SK-N-SH (cell line): ENCODE measurements around the gene DCAF11. TPM values are rescaled to one million over a fixed set of nuclear protein-coding genes. Genes with fewer than 3 reads are reported as not detected.

Source experiments
- CTCF ChIA-PET: fragments of 300-600, 350-600 bp; formaldehyde crosslinking; extraction: SDS; loops from one replicate; lab custom pipeline; 2021; lab: Yijun Ruan, JAX
- POLR2A ChIA-PET: fragments of 350-600 bp; sonication (Branson Sonifier 250); formaldehyde crosslinking; extraction: SDS; loops from one replicate; lab custom pipeline; 2020; ENCODE audit warnings: antibody characterized with exemption, inconsistent platforms; lab: Yijun Ruan, JAX
- DNase-seq: peaks from one replicate; pipeline ENCODE4 v3.0.0; 2012
- H2AFZ ChIP-seq: fragments of 200-600 bp; sonication (generic); 2 replicates; pipeline ENCODE4 v1.8.1; 2016; ENCODE audit warnings: antibody characterized with exemption, mild to moderate bottlenecking, low read depth
- H3F3A ChIP-seq: fragments of 200-600 bp; sonication (generic); replicated peaks from 2 replicates; pipeline ENCODE3; 2016; ENCODE audit warnings: antibody characterized with exemption, mild to moderate bottlenecking; ENCODE audit not compliant: insufficient read depth
- H3K27ac ChIP-seq, 2 experiments: fragments of 200-500 bp in 1 of 2; fragments of 200-600 bp in 1 of 2; sonication (Bioruptor generic) in 1 of 2; sonication (generic), shearing (Covaris generic) in 1 of 2; 2 replicates each; pipeline versions ENCODE4 v1.5.1 to v1.6.1; 2014 to 2016; ENCODE audit warnings: low read depth in 2 of 2, inconsistent platforms in 1 of 2, low read length in 1 of 2, mild to moderate bottlenecking in 1 of 2, mixed read lengths in 1 of 2
- H3K27me3 ChIP-seq: fragments of 200-600 bp; sonication (generic), shearing (Covaris generic); 2 replicates; pipeline ENCODE4 v1.6.1; 2016; ENCODE audit warnings: mixed run types; ENCODE audit not compliant: insufficient read depth
- H3K36me3 ChIP-seq, 2 experiments: fragments of 200-500 bp in 1 of 2; fragments of 200-600 bp in 1 of 2; sonication (Bioruptor generic) in 1 of 2; sonication (generic) in 1 of 2; replicated peaks in 1 of 2; 2 replicates each; pipeline versions ENCODE3 to v1.5.1; 2014 to 2016; ENCODE audit warnings: low read length in 1 of 2, mild to moderate bottlenecking in 1 of 2; ENCODE audit not compliant: insufficient read depth in 2 of 2, control insufficient read depth in 1 of 2
- H3K4me1 ChIP-seq, 2 experiments: fragments of 200-500 bp in 1 of 2; fragments of 200-600 bp in 1 of 2; sonication (Bioruptor generic) in 1 of 2; sonication (generic), shearing (Covaris generic) in 1 of 2; 2 replicates each; pipeline versions ENCODE4 v1.5.1 to v1.6.1; 2014 to 2016; ENCODE audit warnings: low read depth in 1 of 2, low read length in 1 of 2, mixed run types in 1 of 2; ENCODE audit not compliant: insufficient read depth in 2 of 2, control insufficient read depth in 1 of 2
- H3K4me2 ChIP-seq: fragments of 200-600 bp; sonication (generic), shearing (Covaris generic); 2 replicates; pipeline ENCODE4 v1.6.1; 2017; ENCODE audit warnings: mixed run types
- H3K4me3 ChIP-seq, 2 experiments: fragments of 200-500 bp in 1 of 2; fragments of 200-600 bp in 1 of 2; sonication (Bioruptor generic) in 1 of 2; sonication (generic), shearing (Covaris generic) in 1 of 2; 2 replicates each; pipeline versions ENCODE4 v1.5.1 to v1.8.1; 2014 to 2016; ENCODE audit warnings: low read depth in 2 of 2, inconsistent platforms in 1 of 2, low read length in 1 of 2, mild to moderate bottlenecking in 1 of 2, mixed read lengths in 1 of 2, moderate library complexity in 1 of 2
- H3K79me2 ChIP-seq: fragments of 200-600 bp; sonication (generic); 2 replicates; pipeline ENCODE4 v1.8.1; 2017; ENCODE audit warnings: mild to moderate bottlenecking; ENCODE audit not compliant: insufficient read depth
- H3K9ac ChIP-seq: fragments of 200-600 bp; sonication (generic); 2 replicates; pipeline ENCODE4 v1.6.1; 2017; ENCODE audit warnings: mixed run types
- H3K9me2 ChIP-seq: fragments of 200-600 bp; sonication (generic); 2 replicates; pipeline ENCODE4 v1.6.1; 2017; ENCODE audit warnings: mixed run types
- H3K9me3 ChIP-seq: fragments of 200-600 bp; sonication (generic); 2 replicates; pipeline ENCODE4 v1.6.1; 2017; ENCODE audit warnings: mixed run types, mild to moderate bottlenecking, moderate library complexity
- H4K20me1 ChIP-seq: fragments of 200-600 bp; sonication (generic); 2 replicates; pipeline ENCODE4 v1.6.1; 2017; ENCODE audit warnings: mild to moderate bottlenecking, mixed run types; ENCODE audit not compliant: insufficient read depth
- ELF1 ChIP-seq: IDR thresholded peaks from 2 replicates; pipeline ENCODE4 v1.4.0; 2012
- EZH2phosphoT487 ChIP-seq: fragments of 200-600 bp; sonication (generic); IDR thresholded peaks from 2 replicates; pipeline ENCODE4 v1.6.1; 2017; ENCODE audit warnings: low read depth, mixed run types, mild to moderate bottlenecking, antibody characterized with exemption, moderate library complexity, borderline replicate concordance
- FOSL2 ChIP-seq: IDR thresholded peaks from 2 replicates; pipeline ENCODE4 v1.4.0; 2012; ENCODE audit warnings: low read depth, mild to moderate bottlenecking, moderate library complexity, borderline replicate concordance
- FOXJ3 ChIP-seq: sonication (generic); formaldehyde crosslinking; IDR thresholded peaks from 2 replicates; pipeline ENCODE4 v1.5.1; 2020; ENCODE audit warnings: mild to moderate bottlenecking, missing genetic modification reagents
- FOXM1 ChIP-seq: IDR thresholded peaks from 2 replicates; pipeline ENCODE4 v1.4.0; 2012; ENCODE audit warnings: low read depth, mild to moderate bottlenecking
- GABPA ChIP-seq: IDR thresholded peaks from 2 replicates; pipeline ENCODE4 v1.4.0; 2012; ENCODE audit warnings: low read depth, mild to moderate bottlenecking
- IRF3 ChIP-seq: fragments of 150-350 bp; IDR thresholded peaks from 2 replicates; pipeline ENCODE4 v1.6.1; 2016; ENCODE audit warnings: mild to moderate bottlenecking, low read depth, low read length
- MEF2A ChIP-seq: IDR thresholded peaks from 2 replicates; pipeline ENCODE4 v1.4.0; 2012; ENCODE audit warnings: low read depth, borderline replicate concordance
- NRF1 ChIP-seq: IDR thresholded peaks from 2 replicates; pipeline ENCODE4 v1.6.1; 2012; ENCODE audit warnings: low read depth, mild to moderate bottlenecking, low read length
- POLR2AphosphoS5 ChIP-seq: IDR thresholded peaks from 2 replicates; pipeline ENCODE4 v1.6.1; 2012; ENCODE audit warnings: low read depth, low read length
- RAD21 ChIP-seq: IDR thresholded peaks from 2 replicates; pipeline ENCODE4 v1.6.1; 2012; ENCODE audit warnings: mild to moderate bottlenecking, low read length
- RCOR1 ChIP-seq: fragments of 150-350 bp; IDR thresholded peaks from 2 replicates; pipeline ENCODE4 v1.6.1; 2017; ENCODE audit warnings: antibody characterized with exemption, low read length
- RFX5 ChIP-seq: IDR thresholded peaks from 2 replicates; pipeline ENCODE4 v1.6.1; 2012; ENCODE audit warnings: mild to moderate bottlenecking, improper control_type of control experiment, low read length
- SIN3A ChIP-seq: IDR thresholded peaks from 2 replicates; pipeline ENCODE4 v1.6.1; 2012; ENCODE audit warnings: low read depth, mild to moderate bottlenecking, low read length, moderate library complexity, borderline replicate concordance
- TEAD4 ChIP-seq: IDR thresholded peaks from 2 replicates; pipeline ENCODE4 v1.4.0; 2012; ENCODE audit warnings: mild to moderate bottlenecking, borderline replicate concordance; ENCODE audit not compliant: insufficient read depth
- USF1 ChIP-seq: IDR thresholded peaks from 2 replicates; pipeline ENCODE4 v1.4.0; 2012; ENCODE audit warnings: low read depth, borderline replicate concordance
- WGBS: methylation state at CpG from one replicate; pipeline ENCODE4 v1.1.6; 2017; ENCODE audit warnings: low lambda C conversion rate; 5-methylcytosine and 5-hydroxymethylcytosine counted together
- polyA plus RNA-seq, 3 experiments: library from polyadenylated mRNA; depleted of rRNA; stranded (reverse); fragments of >200 nt; gene quantifications; 2 replicates each; pipeline ENCODE4 v1.2.3, GENCODE V29; 2012
- TF ChIP-seq, protein P1 (sequence below): IDR thresholded peaks from 2 replicates; pipeline ENCODE4 v1.6.1; 2012; ENCODE audit warnings: mild to moderate bottlenecking, low read depth, low read length, moderate library complexity
- TF ChIP-seq, protein P2 (sequence below): fragments of 150-350 bp; IDR thresholded peaks from 2 replicates; pipeline ENCODE4 v1.6.1; 2017; ENCODE audit warnings: antibody characterized with exemption, low read length, low read depth, borderline replicate concordance
- TF ChIP-seq, protein P3 (sequence below): IDR thresholded peaks from 2 replicates; pipeline ENCODE4; 2012

Gene DCAF11
- polyA plus RNA-seq, 1 of the 3 experiments (the other 2 are of a cell fraction) = 34.6 TPM

DNA sequence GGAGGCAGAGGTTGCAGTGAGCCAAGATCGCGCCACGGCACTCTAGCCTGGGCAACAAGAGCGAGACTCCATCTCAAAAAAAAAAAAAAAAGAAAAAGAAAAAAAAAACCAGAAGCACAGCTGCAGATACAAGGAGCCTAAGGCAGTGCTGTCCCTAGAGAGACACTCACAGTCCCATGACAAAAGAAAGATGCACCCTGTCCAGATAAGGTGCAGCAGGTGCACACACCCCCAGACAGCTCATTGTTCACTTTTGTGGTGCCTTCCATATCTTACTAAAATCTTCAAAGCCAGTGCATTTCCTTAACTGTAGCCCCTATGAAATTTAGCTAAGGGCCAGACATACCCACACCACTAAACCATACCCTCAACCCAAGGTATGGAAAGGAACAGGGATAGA is 7.8 kb downstream of the DCAF11 start (continued):
- TF ChIP-seq, protein P1, sequence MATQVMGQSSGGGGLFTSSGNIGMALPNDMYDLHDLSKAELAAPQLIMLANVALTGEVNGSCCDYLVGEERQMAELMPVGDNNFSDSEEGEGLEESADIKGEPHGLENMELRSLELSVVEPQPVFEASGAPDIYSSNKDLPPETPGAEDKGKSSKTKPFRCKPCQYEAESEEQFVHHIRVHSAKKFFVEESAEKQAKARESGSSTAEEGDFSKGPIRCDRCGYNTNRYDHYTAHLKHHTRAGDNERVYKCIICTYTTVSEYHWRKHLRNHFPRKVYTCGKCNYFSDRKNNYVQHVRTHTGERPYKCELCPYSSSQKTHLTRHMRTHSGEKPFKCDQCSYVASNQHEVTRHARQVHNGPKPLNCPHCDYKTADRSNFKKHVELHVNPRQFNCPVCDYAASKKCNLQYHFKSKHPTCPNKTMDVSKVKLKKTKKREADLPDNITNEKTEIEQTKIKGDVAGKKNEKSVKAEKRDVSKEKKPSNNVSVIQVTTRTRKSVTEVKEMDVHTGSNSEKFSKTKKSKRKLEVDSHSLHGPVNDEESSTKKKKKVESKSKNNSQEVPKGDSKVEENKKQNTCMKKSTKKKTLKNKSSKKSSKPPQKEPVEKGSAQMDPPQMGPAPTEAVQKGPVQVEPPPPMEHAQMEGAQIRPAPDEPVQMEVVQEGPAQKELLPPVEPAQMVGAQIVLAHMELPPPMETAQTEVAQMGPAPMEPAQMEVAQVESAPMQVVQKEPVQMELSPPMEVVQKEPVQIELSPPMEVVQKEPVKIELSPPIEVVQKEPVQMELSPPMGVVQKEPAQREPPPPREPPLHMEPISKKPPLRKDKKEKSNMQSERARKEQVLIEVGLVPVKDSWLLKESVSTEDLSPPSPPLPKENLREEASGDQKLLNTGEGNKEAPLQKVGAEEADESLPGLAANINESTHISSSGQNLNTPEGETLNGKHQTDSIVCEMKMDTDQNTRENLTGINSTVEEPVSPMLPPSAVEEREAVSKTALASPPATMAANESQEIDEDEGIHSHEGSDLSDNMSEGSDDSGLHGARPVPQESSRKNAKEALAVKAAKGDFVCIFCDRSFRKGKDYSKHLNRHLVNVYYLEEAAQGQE = no peak
- TF ChIP-seq RCOR1 (no peak), FOXM1 (no peak), IRF3 (no peak), ELF1 (no peak), POLR2AphosphoS5 (no peak), SIN3A (no peak)

GRCh38 chr14:24122898-24123297 is 8.3 kb downstream of the DCAF11 start:
- 93% methylated on average over 5 of the region's 8 CpGs for WGBS
- Histone ChIP-seq H3K9me2 (no peaks in the 10 kb centered on the region), H3K4me2 (no peak overlapping the region), H3F3A (peaks cover 2% of the 10 kb centered on the region), H3K27me3 (no peaks in the 10 kb centered on the region), H3K9ac (no peak overlapping the region), H3K4me1 (no peaks in the 10 kb centered on the region), H3K79me2 (no peaks in the 10 kb centered on the region), H3K4me3 (no peak overlapping the region), H3K9me3 (no peaks in the 10 kb centered on the region), H3K27ac (no peak overlapping the region), H4K20me1 (no peaks in the 10 kb centered on the region), H2AFZ (no peak overlapping the region), H3K36me3 (peaks cover 11 to 35% of the 10 kb centered on the region in 2 experiments)
- no peak for DNase-seq
- POLR2A ChIA-PET = interaction anchor here (0.9 kb wide), 1 partner anchor 9 kb away, joined by 4 read pairs; the partner anchor contains the start of gene DCAF11
- CTCF ChIA-PET = interaction anchor here (1.3 to 2.0 kb wide), 2 partner anchors 14 to 32 kb away, joined by 3 to 5 read pairs; no protein-coding TSS in a partner anchor
- TF ChIP-seq GABPA = no peak
- TF ChIP-seq POLR2AphosphoS5 = no peak
- TF ChIP-seq SIN3A = no peak
- TF ChIP-seq MEF2A = no peak
- TF ChIP-seq NRF1 = no peak
- TF ChIP-seq RFX5 = no peak
- TF ChIP-seq USF1 = no peak
- TF ChIP-seq EZH2phosphoT487 = no peak
- TF ChIP-seq, protein P2, sequence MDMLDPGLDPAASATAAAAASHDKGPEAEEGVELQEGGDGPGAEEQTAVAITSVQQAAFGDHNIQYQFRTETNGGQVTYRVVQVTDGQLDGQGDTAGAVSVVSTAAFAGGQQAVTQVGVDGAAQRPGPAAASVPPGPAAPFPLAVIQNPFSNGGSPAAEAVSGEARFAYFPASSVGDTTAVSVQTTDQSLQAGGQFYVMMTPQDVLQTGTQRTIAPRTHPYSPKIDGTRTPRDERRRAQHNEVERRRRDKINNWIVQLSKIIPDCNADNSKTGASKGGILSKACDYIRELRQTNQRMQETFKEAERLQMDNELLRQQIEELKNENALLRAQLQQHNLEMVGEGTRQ = no peak
- no peak for TF ChIP-seq FOXM1
- no peak for TF ChIP-seq ELF1
- TF ChIP-seq FOSL2 = no peak
- TF ChIP-seq, protein P3, sequence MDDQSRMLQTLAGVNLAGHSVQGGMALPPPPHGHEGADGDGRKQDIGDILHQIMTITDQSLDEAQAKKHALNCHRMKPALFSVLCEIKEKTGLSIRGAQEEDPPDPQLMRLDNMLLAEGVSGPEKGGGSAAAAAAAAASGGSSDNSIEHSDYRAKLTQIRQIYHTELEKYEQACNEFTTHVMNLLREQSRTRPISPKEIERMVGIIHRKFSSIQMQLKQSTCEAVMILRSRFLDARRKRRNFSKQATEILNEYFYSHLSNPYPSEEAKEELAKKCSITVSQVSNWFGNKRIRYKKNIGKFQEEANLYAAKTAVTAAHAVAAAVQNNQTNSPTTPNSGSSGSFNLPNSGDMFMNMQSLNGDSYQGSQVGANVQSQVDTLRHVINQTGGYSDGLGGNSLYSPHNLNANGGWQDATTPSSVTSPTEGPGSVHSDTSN = no peak
- no peak for TF ChIP-seq RAD21
- TF ChIP-seq FOXJ3 (CRISPR knock-in tag) = no peak
- TF ChIP-seq TEAD4 = no peak
